NT2/D1 (cell line): ENCODE results near the gene PARP3.

ENCODE experiments used
- YY1 ChIP-seq: IDR thresholded peaks from 2 replicates; pipeline ENCODE4 v1.6.1; 2011; ENCODE audit not compliant: insufficient read length, insufficient read depth
- ZNF274 ChIP-seq: IDR thresholded peaks from 2 replicates; pipeline ENCODE4 v1.6.1; 2011; ENCODE audit warnings: mild to moderate bottlenecking, low read depth, low read length

DNA sequence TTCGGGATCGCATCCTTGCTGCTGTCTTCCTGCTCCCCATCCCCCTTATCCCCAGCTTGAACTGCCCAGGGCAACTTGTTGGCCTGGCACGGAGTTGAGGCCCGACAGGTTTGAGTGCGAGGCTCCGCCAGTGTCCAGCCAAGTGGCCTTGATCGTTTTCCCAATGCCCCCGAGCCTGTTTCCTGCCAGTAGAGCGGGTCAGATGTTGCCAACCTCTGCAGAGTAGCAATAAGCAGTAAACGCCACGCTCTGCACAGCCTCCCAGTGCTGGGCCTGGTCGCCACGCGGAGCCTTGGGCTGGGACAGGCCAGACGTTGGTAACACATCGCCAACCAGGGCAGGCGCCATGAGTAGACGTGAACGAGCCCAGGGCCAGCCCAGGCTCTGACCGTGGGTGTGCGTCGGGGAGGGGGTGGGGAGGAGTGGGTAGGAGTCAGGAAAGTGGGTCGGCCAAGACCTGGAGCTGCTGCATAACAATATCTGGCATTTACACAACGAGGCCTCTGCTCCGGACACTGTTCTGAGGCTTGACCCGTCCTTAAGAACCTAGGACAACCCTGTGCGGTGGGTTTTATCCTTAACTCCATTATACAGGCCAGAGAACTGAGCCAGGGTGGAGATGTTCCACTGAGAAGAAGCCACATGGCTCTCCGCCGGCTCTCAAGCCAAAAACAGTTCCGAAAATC is 32.3 kb downstream of the PARP3 start:
- no peak for TF ChIP-seq ZNF274
- no peak for TF ChIP-seq YY1
